Vagina (tissue), 2 donors: Measurements from ENCODE around the gene SERPINA4. TPM values are rescaled to one million over a fixed set of nuclear protein-coding genes. Genes with fewer than 3 reads are reported as not detected.

Experiments
- DNase-seq, 2 donors: peaks; one replicate each; pipeline ENCODE4 v3.0.0-alpha.2; 2017; ENCODE audit errors: extremely low spot score in 2 of 2
- H3K27ac ChIP-seq: fragments of 200-600 bp; sonication (generic); one replicate; pipeline ENCODE4 v1.5.1; 2019
- H3K27me3 ChIP-seq: fragments of 200-600 bp; sonication (generic); one replicate; pipeline ENCODE4 v1.5.1; 2019
- H3K36me3 ChIP-seq, 2 donors: fragments of 200-600 bp; sonication (generic); one replicate each; pipeline ENCODE4 v1.5.1; 2017 to 2019
- H3K4me1 ChIP-seq: fragments of 200-600 bp; sonication (generic); one replicate; pipeline ENCODE4 v1.5.1; 2019
- H3K4me3 ChIP-seq, 2 donors: fragments of 200-600 bp; sonication (generic); 1 replicate in 1 of 2; 2 replicates in 1 of 2; pipeline ENCODE4 v1.5.1; 2016 to 2019
- H3K9me3 ChIP-seq: fragments of 200-600 bp; sonication (generic); one replicate; pipeline ENCODE4 v1.5.1; 2019
- POLR2A ChIP-seq, 2 donors: fragments of 450-650 bp; IDR thresholded peaks; one replicate each; pipeline ENCODE4 v1.6.1; 2017; ENCODE audit warnings: antibody characterized with exemption in 2 of 2, mild to moderate bottlenecking in 2 of 2, moderate library complexity in 2 of 2
- POLR2AphosphoS5 ChIP-seq, 2 donors: sonication (generic); formaldehyde crosslinking; IDR thresholded peaks; one replicate each; pipeline ENCODE4 v1.9.0; 2017; ENCODE audit warnings: antibody characterized with exemption in 2 of 2, mild to moderate bottlenecking in 2 of 2, low read depth in 1 of 2; ENCODE audit not compliant: insufficient read depth in 1 of 2
- intact Hi-C: fragments of 100-400 bp; cut with DNase I; formaldehyde crosslinking; loops from one replicate; pipeline ENCODE4 v1.15.1; 2023
- total RNA-seq: library from RNA; depleted of rRNA; stranded (reverse); fragments of >200 nt; gene quantifications from one replicate; pipeline ENCODE4 v1.2.3, GENCODE V29; 2016
- TF ChIP-seq, protein P1 (sequence below), 3 experiments: fragments of 450-650 bp in 2 of 3; fragments of 200-600 bp in 1 of 3; sonication (generic) in 1 of 3; IDR thresholded peaks; one replicate each; pipeline ENCODE4 v1.5.1; 2017 to 2019; ENCODE audit warnings: antibody characterized with exemption in 3 of 3, mild to moderate bottlenecking in 2 of 3, moderate library complexity in 2 of 3

SERPINA4 gene
- total RNA-seq, 1 donor from 2014 or later: not detected

DNA sequence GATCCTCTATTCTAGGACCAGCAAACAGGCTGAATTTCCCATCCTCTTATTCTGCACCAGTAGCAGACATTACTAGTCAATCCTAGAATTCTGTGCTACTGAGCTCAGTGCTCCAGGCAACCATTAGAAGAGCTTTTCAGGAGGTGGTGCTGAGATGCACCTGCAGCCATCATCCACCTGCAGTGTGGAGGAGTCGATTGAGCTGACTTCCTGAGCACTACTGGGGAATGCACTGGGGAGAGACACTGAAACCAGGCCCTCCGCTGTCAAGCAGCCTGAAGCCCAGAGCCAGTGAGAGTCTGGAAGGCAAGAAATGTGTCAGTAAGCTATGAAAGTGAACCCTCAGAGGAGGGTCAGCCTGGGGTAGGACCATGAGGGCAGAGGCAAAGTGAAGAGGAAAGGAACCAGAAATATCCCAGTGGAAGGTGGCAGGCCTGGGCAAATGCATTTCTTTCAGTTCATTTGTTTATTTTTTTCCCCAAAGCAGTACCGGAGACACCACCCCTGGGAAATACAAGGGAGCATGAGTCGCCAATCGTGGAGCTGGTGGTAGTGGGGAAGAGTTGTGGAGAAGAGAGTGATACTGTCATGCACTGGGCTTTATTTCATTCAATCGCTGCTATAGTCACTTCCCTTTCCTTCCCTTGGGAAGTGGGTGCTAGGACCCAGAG is 23.0 kb upstream of the SERPINA4 start:
- no peaks in the 10 kb centered on the region for H3K9me3 ChIP-seq
- peak; percentile 67 to 88 for DNase-seq
- H3K27ac ChIP-seq: no peak overlapping the region
- H3K4me3 ChIP-seq: no peak overlapping the region
- H3K4me1 ChIP-seq: peaks cover 14% of the 10 kb centered on the region
- intact Hi-C loops: no loop called here
- TF ChIP-seq POLR2AphosphoS5 (IDR thresholded peaks at IDR 0.05; ENCODE audit: insufficient read depth in 1 of 2, low read depth in 1 of 2): no peak
- no peak for TF ChIP-seq POLR2A (IDR thresholded peaks at IDR 0.05)
- TF ChIP-seq, protein P1, sequence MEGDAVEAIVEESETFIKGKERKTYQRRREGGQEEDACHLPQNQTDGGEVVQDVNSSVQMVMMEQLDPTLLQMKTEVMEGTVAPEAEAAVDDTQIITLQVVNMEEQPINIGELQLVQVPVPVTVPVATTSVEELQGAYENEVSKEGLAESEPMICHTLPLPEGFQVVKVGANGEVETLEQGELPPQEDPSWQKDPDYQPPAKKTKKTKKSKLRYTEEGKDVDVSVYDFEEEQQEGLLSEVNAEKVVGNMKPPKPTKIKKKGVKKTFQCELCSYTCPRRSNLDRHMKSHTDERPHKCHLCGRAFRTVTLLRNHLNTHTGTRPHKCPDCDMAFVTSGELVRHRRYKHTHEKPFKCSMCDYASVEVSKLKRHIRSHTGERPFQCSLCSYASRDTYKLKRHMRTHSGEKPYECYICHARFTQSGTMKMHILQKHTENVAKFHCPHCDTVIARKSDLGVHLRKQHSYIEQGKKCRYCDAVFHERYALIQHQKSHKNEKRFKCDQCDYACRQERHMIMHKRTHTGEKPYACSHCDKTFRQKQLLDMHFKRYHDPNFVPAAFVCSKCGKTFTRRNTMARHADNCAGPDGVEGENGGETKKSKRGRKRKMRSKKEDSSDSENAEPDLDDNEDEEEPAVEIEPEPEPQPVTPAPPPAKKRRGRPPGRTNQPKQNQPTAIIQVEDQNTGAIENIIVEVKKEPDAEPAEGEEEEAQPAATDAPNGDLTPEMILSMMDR (IDR thresholded peaks at IDR 0.05): no peak
- no peaks in the 10 kb centered on the region for H3K27me3 ChIP-seq
- H3K36me3 ChIP-seq: no peaks in the 10 kb centered on the region

DNA sequence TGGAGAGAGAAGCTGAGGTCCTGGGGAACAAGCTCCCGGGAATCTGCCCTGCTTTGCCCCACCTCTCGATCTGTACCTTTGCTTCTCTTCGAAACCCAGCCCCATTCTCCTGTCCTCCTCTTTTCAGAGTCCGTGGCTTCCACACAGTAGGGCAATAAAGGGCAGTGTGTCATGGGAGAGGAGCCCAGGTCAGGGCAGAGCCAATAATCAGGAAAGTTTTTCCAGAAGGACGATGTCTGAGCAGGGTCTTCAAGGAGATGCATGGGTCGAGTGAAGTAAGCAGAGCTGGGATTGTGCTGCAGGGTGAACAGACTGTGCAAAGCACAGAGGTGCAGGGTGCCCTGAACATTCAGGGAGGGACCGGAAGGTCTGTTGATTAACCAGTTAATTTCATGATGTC is 22.1 kb upstream of the SERPINA4 start:
- H3K36me3 ChIP-seq: no peaks in the 10 kb centered on the region
- H3K4me3 ChIP-seq: no peak overlapping the region
- H3K27me3 ChIP-seq: no peaks in the 10 kb centered on the region
- TF ChIP-seq POLR2AphosphoS5 (IDR thresholded peaks at IDR 0.05; ENCODE audit: insufficient read depth in 1 of 2, low read depth in 1 of 2): no peak
- intact Hi-C loops: no loop called here
- no peaks in the 10 kb centered on the region for H3K9me3 ChIP-seq
- H3K27ac ChIP-seq: no peak overlapping the region
- DNase-seq: peak in 1 of 2 donors; percentile 82
- peaks cover 14% of the 10 kb centered on the region for H3K4me1 ChIP-seq

DNA sequence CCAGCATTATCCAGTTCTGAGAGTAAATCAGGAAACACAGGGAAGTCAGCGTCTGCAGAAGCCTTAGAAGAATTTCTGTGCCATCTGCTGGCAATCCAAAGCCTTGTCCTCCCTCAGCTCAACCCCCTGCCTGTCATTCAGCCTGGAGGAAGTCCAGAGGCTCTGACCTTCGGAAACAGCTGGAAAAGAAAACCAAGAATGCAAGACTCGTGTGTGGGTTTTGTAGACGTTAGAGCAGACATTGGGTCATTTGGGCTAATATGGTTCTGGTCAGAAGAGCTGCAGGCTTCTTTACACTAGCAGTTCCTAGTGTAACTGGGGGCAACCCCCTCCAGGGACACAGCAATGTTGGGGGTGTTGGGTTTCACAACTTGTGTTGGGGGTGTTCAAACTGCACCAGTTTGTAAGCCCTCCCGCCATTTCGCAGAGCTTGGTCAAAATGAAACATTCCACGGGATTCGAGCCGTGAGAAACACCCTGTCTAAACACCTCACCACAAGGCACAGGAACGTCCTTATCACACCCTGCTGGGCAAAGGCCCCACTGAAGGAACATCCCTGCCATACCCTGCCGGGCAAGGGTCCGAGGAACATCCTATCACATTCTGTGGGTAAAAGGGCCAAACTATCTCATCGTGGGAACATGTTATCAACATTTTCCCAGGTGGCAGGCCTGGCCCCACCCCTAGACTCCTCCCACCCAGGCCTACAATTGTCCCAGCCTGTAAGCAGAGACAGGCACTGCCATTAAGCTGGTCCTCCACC is 21.0 kb upstream of the SERPINA4 start:
- Histone ChIP-seq H3K27ac (no peak overlapping the region), H3K4me1 (peaks cover 14% of the 10 kb centered on the region), H3K9me3 (no peaks in the 10 kb centered on the region), H3K4me3 (no peak overlapping the region), H3K27me3 (no peaks in the 10 kb centered on the region), H3K36me3 (no peaks in the 10 kb centered on the region)
- DNase-seq: peak; percentile 28 to 80
- intact Hi-C loops: no loop called here
- TF ChIP-seq POLR2AphosphoS5 (IDR thresholded peaks at IDR 0.05; ENCODE audit: insufficient read depth in 1 of 2, low read depth in 1 of 2) (no peak), POLR2A (IDR thresholded peaks at IDR 0.05) (no peak)
- TF ChIP-seq, protein P1 (IDR thresholded peaks at IDR 0.05): no peak

DNA sequence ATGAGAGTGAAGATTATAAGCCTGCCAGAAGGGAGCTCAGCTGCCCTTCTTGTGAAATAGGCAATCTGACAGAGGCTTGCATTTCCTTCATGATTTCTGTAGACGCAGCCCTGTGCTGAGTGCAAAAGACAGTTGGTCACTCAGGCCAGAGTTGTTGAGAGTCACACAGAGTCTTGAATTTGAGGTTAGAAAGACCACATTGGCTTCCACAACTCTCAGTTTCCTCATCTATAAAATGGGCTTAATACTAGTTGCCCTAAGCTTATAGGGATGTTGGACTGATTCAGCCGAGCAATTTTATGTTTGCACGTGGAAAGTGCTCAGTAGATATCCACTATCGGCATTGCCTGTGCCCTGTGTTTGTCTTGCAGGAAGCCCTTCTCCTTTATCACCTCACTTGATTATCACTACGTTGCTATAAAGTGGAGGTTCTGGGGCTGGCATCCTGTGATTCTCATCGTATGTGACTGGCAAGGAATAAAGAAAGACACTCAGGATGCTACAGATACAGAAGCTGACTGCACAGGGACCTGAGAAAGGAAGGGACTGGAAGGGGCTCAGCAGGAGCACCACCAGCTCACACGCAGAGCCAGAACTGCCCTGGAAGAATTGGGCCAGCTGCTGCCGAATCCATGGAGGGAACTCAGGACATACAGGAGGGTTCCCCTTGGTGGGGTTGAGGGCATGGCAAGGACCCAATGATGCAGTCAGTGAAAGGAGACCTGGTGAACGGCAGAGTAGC is 19.8 kb upstream of the SERPINA4 start:
- H3K27ac ChIP-seq: no peak overlapping the region
- intact Hi-C loops: no loop called here
- TF ChIP-seq, protein P1 (IDR thresholded peaks at IDR 0.05): no peak
- no peak for TF ChIP-seq POLR2A (IDR thresholded peaks at IDR 0.05)
- no peak for TF ChIP-seq POLR2AphosphoS5 (IDR thresholded peaks at IDR 0.05; ENCODE audit: insufficient read depth in 1 of 2, low read depth in 1 of 2)
- peak; percentile 69 to 72 for DNase-seq
- H3K36me3 ChIP-seq: no peaks in the 10 kb centered on the region
- no peaks in the 10 kb centered on the region for H3K27me3 ChIP-seq
- H3K4me1 ChIP-seq: peaks cover 14% of the 10 kb centered on the region
- no peak overlapping the region for H3K4me3 ChIP-seq
- H3K9me3 ChIP-seq: no peaks in the 10 kb centered on the region

DNA sequence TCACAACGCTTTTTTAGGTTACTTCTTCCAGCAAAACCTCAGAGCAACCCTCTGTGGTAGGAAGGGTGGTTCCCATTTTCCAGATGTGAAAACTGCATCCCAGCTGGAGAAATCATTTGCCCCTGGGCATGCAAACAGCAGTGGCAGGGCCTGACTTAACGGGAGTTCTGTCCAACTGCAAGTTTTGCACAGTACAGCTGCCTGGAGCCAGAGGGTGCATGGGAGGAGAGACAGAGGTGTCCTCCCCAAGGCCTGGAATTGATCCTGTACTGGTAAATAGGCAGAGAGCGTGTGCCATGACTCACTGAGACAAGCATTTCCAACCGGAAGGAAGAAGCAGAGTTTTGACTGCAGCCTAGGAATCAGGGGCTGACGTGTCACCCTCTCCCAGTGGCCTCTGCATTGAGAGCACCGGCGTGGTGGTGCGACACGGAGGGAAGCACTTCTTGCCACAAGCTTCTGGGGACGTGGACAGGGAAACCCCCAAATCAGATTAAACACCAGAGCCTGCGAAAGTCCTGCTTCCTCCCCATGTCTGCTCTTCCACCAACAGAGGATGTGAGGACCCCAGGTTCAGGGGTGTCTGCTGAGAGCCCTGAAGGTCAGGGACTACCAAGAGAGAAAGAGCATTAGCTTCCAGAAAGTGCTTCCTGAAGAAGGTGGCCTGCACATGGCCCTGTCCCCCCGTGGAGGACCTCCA is 19.0 kb upstream of the SERPINA4 start:
- Histone ChIP-seq H3K27me3 (no peaks in the 10 kb centered on the region), H3K27ac (no peak overlapping the region)

More for the DNA sequence above, 19.0 kb upstream of the SERPINA4 start:
- peaks cover 14% of the 10 kb centered on the region for H3K4me1 ChIP-seq
- no peaks in the 10 kb centered on the region for H3K9me3 ChIP-seq
- intact Hi-C loops: no loop called here
- H3K36me3 ChIP-seq: no peaks in the 10 kb centered on the region
- no peak overlapping the region for H3K4me3 ChIP-seq
- TF ChIP-seq, protein P1 (IDR thresholded peaks at IDR 0.05): no peak
- TF ChIP-seq POLR2AphosphoS5 (IDR thresholded peaks at IDR 0.05; ENCODE audit: insufficient read depth in 1 of 2, low read depth in 1 of 2): no peak
- no peak for TF ChIP-seq POLR2A (IDR thresholded peaks at IDR 0.05)
- DNase-seq: peak; percentile 54 to 70
